ENCODE measurements around the gene APOB.

DNA sequence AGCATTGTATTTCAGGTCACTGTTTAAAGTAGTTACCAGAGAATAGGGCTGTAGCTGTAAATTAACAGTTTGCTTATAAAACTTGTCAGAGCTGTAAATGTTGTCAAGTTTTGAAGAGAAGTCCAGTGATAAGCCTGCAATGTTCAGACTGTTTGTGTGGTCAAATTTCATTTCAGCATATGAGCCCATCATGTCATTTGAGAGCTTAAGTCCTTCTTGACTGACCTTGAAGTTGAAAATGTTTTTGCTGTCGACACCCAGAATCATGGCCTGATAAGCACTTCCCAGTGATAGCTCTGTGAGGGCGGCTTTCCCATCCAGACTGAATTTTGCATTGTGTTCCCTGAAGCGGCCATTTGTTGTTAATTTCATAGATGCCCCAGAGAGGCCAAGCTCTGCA lies 32.4 kb downstream of the APOB start:
- TF ChIP-seq CTCF (IDR thresholded peaks at IDR 0.05 in 2 of 3, conservative IDR thresholded peaks at IDR 0.05 in 1 of 3; ENCODE audit: control insufficient read depth in 2 of 3, extremely low read depth in 1 of 3, insufficient read depth in 1 of 3, low read depth in 3 of 3, low read length in 3 of 3) (no peak), CBX3 (IDR thresholded peaks at IDR 0.05; ENCODE audit: borderline replicate concordance, low read depth) (no peak), ZNF217 (IDR thresholded peaks at IDR 0.05) (no peak), NR2C2 (IDR thresholded peaks at IDR 0.05; ENCODE audit: borderline replicate concordance, control insufficient read depth, insufficient read length, low read depth) (no peak), MYC (IDR thresholded peaks at IDR 0.05; ENCODE audit: insufficient read depth, insufficient read length, insufficient replicate concordance, low read length, severe bottlenecking) (no peak), RFX5 (IDR thresholded peaks at IDR 0.05; ENCODE audit: low read depth, low read length) (no peak), SREBF2 (IDR thresholded peaks at IDR 0.05; ENCODE audit: low read length) (no peak)
